HG02870 (cell line): Measurements from ENCODE around the gene A3GALT2.

Experiments
- ATAC-seq: cut with Tn5 transposase; IDR thresholded peaks from one replicate; pipeline ENCODE4 v1.9.1; 2021; ENCODE audit warnings: mild to moderate bottlenecking, moderate library complexity; ENCODE audit not compliant: unreplicated experiment

A3GALT2 gene

DNA sequence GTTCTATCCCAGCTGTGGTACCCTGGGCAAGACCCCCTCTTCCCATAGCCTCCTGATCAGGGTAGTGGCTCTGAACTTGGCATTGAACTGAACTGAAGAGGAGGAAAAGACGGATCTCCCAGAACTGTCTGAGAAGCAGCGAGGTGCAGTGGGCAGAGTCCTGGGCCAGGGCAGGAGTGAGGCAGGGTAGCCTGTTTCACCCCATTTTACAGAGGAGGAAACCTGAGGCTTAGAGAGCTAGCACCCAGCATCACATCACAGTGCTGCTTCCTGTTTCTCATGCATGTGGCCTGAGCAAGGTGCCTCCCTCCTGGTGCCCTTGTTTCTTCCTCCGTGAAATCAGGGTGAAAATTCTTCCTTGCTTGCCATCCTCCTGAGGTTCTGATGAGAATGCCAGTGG, 47.5 kb downstream of the A3GALT2 start:
- no peak for ATAC-seq

DNA sequence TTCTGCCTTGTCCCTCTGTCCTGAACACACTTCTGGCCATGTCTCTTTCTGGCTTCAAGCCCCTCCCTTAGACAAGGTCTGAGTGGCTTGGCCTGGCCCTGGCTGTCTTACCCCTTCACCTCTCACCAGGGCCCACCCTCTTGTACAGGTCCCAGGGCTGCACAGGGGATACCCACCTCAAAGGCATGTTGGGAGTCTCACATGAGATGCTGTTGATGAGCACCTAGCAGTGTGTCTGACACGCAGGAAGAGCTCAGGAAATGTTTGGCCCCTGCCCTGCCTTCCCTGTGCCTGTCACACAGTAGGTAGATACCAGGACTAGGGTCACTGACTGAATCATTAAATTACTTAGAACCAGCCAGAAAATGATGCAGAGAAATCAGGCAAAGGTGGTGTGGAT, 48.0 kb downstream of the A3GALT2 start:
- ATAC-seq, result no peak

GRCh38 chr1:33272509-33272908, 48.4 kb downstream of the A3GALT2 start:
- ATAC-seq, result no peak

GRCh38 chr1:33271666-33272505, 49.0 kb downstream of the A3GALT2 start:
- no peak for ATAC-seq

DNA sequence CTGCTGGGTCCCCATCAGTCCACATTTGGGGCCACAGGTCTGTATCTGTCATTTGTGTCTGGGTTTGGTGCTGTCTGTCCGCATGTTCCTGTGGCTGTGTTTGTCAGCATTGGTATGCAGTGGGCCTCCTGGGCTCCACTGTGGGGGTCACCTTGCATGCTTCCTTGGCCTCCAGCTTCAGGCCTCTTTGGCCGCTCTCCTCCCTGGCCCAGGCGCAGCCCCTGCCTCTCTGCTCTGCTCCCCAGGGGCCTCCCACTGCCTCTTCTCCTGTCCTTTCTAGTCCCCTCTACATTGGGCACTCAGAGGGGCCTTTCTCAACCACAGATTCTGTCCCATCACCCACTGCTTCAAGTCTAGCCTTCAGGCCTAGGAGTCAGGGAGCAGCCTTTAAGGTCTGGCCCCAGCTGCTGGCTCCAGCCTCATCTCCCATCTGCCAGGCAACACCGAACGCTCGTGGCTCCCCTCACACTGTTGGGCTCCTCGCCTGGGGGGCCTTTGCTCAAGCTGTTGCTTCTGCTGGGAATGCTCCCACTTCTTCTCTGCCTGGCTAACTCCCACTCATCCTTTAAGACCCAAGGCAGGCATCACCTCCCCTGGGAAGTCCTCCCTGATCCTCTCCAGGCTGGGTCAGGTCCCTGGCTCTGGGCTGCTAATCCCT, 50.0 kb downstream of the A3GALT2 start:
- no peak for ATAC-seq

- ATAC-seq, result no peak
Observed at GRCh38 chr1:33270379-33270778, 50.5 kb downstream of the A3GALT2 start.

DNA sequence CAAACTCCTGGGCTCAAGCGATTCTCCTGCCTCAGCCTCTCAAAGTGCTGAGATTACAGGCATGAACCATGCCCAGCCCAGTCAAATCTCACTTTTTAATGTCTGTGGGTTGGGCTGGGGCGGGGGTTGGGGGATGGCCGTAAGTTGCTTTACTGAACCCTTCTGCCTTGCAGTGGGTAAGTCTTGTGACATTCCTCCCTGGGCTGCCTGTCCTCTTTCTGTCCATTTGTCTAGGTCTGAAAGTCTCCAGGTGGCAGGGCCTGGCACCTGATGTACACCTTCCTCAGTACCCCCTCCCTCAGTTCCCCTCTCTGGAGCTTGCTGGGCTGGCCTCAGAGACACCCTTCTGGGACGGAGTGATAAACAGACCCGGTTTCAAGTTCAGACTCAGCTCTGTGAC, 51.3 kb downstream of the A3GALT2 start:
- no peak for ATAC-seq

DNA sequence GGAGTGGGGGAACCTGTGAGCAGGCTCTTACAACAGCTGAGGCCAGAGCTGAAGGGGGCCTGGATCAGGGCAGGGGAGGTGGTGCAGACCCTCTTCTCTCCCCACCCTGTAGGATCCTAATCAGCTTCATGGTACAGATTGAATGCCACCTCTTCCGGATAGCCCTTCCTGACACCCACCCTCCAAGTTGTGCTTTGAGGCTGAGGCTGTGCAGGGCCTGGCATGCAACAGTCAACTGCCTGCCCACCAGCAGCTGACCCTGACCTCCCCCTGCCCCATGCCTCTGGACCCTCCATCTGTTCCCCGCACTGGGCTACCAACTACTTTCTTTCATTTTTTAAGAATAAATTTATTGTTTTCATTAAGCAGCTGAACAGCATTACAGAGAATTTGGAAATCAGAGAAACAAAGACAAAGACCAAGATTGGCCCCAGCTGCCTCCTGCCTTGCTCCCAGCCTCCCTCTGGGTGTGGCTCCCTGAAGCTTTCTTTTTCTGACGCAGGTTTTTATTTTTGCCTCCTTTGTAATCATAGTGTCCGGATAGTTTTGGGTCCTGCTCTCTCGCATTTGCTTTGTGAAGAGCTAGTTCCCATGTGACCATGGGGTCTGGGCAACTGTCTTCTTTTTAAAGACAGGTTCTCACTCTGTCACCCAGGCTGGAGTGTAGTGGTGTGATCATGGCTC, 51.8 kb downstream of the A3GALT2 start:
- ATAC-seq, result no peak

GRCh38 chr1:33268457-33268856, 52.4 kb downstream of the A3GALT2 start:
- ATAC-seq, result no peak

- no peak for ATAC-seq
Observed at GRCh38 chr1:33267468-33268205, 53.3 kb downstream of the A3GALT2 start.

GRCh38 chr1:33266766-33267165, 54.1 kb downstream of the A3GALT2 start:
- ATAC-seq, result no peak

GRCh38 chr1:33265780-33266605, 54.9 kb downstream of the A3GALT2 start:
- no peak for ATAC-seq

DNA sequence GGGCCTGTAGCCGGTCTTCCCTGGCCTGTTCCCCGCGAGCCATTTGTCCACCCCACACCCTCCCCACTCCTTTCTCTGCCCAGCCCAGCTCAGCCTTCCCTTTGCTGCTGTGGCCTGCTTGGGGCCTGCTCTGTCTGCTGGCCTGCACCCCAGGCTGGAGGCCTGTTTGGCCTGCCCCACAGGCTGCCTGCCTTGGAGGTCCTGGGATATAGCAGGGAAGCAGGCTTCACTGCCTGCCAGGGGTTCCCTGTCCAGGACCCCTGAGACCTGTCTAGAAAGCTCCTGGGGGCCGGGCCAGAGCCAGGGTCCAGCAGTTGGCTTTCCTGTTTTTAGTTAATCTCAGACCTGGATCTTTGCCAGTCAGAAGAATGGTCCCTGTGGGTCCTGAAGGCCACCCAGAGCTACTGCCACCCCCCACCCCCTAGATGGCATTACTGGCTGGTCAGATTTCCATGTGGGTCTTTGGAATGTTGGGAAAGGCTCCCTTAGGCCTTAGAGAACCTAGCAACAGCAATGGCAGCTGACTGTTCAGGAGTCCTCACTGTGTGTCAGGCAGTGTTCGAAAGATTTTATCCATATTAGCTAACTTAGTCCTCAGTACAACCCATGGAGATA, 56.9 kb downstream of the A3GALT2 start:
- no peak for ATAC-seq

DNA sequence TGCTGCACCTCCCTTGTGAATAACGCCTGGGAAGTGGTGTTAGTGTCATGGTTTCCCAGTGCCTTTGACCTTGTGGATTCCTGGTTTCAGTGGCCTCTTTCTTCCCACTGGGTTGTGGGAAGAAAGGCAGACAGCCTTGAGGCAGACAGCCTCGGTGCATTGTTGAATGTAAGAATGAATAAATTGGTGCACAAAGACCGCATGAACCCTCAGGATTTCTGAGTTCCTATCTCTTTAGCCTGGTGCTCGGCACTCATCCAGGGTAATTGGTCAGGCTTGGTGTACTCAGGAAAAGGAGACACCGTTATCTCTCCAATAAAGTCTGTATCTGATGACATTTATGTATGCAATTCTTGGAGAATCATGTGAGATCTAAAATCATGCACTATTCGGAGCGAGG, 59.6 kb downstream of the A3GALT2 start:
- no peak for ATAC-seq

GRCh38 chr1:33260439-33260838, 60.5 kb downstream of the A3GALT2 start:
- no peak for ATAC-seq

DNA sequence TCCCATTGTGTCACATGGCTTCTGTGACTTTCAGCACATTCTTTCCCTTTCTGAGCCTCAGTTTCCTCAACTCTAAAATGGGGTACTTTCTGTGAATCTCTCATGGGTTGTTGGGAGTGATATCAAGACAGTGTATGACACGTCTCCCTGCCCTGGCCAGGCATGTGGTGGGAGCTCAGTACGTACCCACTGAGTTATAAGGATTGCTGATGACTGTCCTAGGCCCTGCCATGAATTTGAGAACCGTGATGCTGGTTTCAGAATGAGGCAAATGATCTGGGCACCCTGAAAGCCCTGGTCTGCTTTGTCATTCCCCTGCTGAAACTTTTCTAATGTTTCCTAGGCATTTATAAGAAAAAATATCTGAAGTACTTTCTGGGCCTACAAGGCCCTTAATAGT, 61.0 kb downstream of the A3GALT2 start:
- ATAC-seq, result no peak

GRCh38 chr1:33258788-33259274, 62.1 kb downstream of the A3GALT2 start:
- no peak for ATAC-seq

DNA sequence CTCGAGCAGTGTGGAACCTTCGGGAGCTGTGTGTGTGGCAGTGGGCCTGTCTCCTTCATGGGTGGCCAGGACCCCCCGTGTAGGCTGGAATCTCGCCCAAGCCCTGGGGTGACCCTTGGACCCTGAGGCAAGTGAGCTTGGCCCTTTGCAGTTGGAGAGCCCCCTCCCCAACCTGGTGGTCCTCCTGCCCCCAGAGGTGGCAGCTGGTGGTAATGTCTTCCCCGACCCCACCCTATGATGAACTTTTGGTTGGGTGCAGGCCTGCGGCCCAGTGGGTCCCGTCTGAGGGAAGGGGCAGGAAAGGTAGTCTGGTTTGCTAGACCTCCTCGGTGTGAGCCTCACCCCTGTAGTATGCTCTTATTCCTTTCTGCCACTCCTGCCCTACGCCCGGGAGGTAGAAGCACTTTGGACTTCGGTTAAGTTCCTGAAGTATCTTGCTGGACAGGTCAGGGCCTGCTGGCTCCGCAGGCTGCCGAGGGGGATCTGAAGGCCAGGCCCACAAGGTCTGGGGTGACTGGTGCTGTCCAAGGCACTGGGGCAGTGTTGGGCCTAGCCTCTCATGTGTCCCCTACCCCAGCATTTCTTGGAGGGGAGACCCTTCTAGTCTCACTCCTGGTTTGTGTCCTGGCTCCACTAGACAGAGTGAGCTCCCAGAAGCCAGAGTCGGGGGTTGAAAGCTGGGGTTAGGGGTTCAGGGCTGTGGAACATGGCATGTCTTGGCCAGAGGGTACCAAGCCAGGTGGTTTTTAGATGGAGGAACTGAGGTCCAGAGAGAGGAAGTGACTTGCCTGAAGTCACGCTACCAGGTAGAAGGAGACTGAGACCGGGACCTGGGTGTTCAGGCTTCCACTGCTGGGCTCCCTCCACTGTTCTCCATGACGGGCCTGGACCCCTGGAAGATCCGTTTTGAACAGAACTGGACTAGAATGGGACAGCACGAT, 62.9 kb downstream of the A3GALT2 start:
- no peak for ATAC-seq
